Measurements from ENCODE around the gene B3GALT5. TPM values are rescaled to one million over a fixed set of nuclear protein-coding genes. Genes with fewer than 3 reads are reported as not detected.
"Not testable (repeated sequence)": the region's sequence is repeated elsewhere in the genome, so short reads cannot be mapped to it uniquely, and the experiment has no call there.

The B3GALT5 gene
- total and polyA plus RNA-seq, 8 donors, result 0.03 to 1.5 (median 1.1) TPM

DNA sequence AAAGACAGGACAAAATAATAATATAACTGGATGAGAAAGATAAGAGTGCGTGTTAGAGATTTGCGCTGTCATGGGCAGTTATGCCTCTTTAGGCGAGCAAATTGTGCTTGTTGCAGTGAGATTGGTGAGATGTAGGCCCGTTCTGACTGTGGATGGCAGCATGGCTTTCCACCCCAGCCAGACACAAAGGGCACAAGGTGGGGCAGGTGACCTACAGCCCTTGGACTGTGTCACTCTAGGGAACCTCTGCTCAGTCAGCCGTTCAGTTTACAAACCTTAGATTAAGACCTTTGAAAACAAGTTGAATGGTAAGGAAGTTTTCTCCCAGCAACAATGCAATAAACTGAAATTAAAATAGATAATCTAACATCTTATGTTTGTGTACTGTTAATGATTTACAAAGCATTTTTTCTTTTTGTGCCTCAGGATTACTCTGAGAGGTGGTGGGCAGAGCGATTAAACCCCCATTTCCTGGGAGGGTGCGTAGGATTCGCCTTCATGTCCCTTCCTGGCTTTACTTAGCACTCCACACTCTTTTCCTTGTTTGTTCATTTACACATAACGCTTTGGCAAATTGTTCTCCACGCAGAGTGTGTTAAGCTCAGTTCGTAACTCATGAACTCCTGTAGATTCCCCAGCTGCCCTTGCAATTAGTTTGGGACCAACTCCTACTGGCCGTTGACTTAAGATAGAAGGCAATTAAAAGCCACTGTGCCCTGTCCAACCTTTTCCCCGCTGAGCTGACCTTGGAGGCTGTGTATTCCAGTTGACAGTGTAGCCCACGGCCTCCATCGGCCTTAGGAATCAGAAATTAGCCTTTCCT lies 74.1 kb downstream of the B3GALT5 start:
- H3K27me3 ChIP-seq, result no peaks in the 10 kb centered on the region
- TF ChIP-seq, protein P1, sequence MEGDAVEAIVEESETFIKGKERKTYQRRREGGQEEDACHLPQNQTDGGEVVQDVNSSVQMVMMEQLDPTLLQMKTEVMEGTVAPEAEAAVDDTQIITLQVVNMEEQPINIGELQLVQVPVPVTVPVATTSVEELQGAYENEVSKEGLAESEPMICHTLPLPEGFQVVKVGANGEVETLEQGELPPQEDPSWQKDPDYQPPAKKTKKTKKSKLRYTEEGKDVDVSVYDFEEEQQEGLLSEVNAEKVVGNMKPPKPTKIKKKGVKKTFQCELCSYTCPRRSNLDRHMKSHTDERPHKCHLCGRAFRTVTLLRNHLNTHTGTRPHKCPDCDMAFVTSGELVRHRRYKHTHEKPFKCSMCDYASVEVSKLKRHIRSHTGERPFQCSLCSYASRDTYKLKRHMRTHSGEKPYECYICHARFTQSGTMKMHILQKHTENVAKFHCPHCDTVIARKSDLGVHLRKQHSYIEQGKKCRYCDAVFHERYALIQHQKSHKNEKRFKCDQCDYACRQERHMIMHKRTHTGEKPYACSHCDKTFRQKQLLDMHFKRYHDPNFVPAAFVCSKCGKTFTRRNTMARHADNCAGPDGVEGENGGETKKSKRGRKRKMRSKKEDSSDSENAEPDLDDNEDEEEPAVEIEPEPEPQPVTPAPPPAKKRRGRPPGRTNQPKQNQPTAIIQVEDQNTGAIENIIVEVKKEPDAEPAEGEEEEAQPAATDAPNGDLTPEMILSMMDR (IDR thresholded peaks at IDR 0.05), result no peak
- DNase-seq, result no peak
- H3K4me1 ChIP-seq, result no peaks in the 10 kb centered on the region
- no peak overlapping the region for H3K27ac ChIP-seq
- intact Hi-C loops (cut with DNase I), result no loop called here
- no peaks in the 10 kb centered on the region for H3K9me3 ChIP-seq
- no peak for ATAC-seq
- H3K36me3 ChIP-seq, result no peaks in the 10 kb centered on the region
- no peak overlapping the region for H3K4me3 ChIP-seq

DNA sequence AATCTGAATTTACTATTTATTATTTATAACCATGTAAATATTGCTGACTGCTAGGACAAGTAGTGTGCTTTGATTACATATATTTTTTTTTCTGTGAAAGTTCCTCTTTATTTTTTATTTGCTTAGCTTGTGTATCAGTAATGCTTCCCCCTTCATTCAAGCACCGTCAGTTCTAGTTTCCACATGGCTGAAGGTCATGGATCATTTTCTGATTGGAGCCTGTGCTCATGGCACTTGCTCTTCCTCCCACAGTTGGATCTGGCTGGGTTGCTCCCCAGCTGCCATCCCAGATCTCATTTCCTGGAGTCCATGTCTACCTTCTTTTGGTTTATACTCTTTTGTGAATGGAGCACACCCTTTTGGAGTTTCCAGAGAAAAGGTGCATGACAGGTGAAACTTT lies 75.3 kb downstream of the B3GALT5 start:
- H3K27me3 ChIP-seq, result no peaks in the 10 kb centered on the region
- no peaks in the 10 kb centered on the region for H3K4me1 ChIP-seq
- intact Hi-C loops (cut with DNase I), result no loop called here
- no peak for ATAC-seq
- H3K9me3 ChIP-seq, result no peaks in the 10 kb centered on the region
- TF ChIP-seq, protein P1 (IDR thresholded peaks at IDR 0.05), result no peak
- H3K36me3 ChIP-seq, result no peaks in the 10 kb centered on the region
- no peak for DNase-seq
- no peak overlapping the region for H3K4me3 ChIP-seq
- H3K27ac ChIP-seq, result no peak overlapping the region

DNA sequence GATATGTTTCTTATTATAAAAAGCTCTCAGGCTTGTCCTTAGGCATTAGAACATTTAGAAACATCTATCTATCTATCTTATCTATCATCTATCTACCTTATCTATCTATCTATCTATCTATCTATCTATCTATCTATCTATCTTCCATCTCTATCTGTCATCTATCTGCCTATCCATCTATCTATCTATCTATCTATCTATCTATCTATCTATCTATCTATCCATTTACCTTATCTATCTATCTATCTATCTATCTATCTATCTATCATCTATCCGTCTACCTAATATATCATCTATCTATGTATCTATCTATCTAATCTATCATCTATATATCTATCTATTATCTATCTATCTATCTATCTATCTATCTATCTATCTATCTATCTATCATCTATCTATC lies 77.1 kb downstream of the B3GALT5 start:
- ATAC-seq; H3K9me3 ChIP-seq; H3K27me3 ChIP-seq; intact Hi-C loops (cut with DNase I); H3K36me3 ChIP-seq; DNase-seq; H3K27ac ChIP-seq; H3K4me1 ChIP-seq; H3K4me3 ChIP-seq: not testable (repeated sequence)

DNA sequence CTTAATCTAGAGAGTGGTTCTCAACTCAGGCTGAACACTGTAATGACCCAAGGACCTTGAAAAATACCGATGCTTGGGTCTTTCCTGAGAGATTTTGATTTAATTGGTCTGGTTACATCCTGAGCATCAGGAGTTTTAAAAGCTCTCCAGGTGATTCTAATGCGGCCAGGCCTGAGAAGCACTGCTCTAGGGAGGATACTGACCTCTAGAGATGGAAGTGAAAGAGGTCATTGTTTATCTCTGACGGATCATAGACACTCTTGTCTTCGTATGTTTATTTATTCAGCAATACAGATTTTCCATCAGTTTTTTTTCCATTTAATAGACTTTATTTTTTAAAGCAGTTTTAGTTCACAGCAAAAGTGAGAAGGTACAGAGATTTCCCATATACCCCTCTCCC lies 77.7 kb downstream of the B3GALT5 start:
- Histone ChIP-seq H3K4me1 (no peaks in the 10 kb centered on the region), H3K27ac (no peak overlapping the region), H3K27me3 (no peaks in the 10 kb centered on the region), H3K9me3 (no peaks in the 10 kb centered on the region), H3K36me3 (no peaks in the 10 kb centered on the region), H3K4me3 (no peak overlapping the region)
- DNase-seq, result no peak
- TF ChIP-seq, protein P1 (IDR thresholded peaks at IDR 0.05), result no peak
- intact Hi-C loops (cut with DNase I), result no loop called here
- ATAC-seq, result no peak

DNA sequence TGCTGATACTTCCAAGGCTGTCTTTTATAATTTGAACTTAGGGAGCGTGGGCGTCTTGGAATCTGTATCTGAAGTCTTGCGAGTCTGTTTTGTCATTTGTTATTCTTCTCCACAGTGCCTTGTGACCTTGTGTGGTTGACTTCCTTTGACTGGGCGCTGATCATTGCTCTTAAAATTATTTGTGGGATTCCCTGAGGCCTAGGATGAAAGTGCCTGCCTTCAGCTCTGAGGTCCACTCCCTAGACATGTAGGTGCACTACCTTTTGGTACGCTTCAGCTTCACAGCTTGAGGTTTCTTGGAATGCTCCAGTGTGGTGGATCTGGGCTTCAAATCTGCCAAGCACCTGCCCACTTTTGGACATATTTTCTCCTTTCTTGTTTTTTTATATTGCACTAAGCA lies 82.0 kb downstream of the B3GALT5 start:
- DNase-seq (no peak), ATAC-seq (no peak)
- Histone ChIP-seq H3K4me1 (no peaks in the 10 kb centered on the region), H3K9me3 (no peaks in the 10 kb centered on the region), H3K36me3 (no peaks in the 10 kb centered on the region), H3K27ac (no peak overlapping the region), H3K4me3 (no peak overlapping the region), H3K27me3 (peaks cover 0 to 5% of the 10 kb centered on the region in 2 donors)
- intact Hi-C loops (cut with DNase I), result no loop called here
- TF ChIP-seq, protein P1 (IDR thresholded peaks at IDR 0.05), result no peak

DNA sequence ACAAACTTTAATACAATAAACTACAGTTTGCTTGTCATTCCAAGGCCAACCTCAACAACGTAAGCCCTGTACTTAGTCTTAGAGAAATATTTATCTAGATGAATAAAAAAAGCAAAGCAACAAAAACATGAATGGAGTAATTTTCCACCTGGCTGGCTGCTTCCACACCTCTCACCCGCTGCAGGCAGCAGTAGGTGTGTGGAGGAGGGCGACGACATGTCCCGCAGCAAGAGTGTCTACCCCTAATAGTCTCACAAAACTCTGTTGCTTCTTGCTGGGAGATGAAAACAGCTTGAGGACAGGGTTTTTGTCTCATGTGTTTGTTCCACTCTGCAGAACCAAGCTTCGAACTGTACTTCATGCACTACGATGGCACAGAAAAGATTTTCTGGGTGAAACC lies 83.5 kb downstream of the B3GALT5 start:
- no peaks in the 10 kb centered on the region for H3K4me1 ChIP-seq
- H3K9me3 ChIP-seq, result no peaks in the 10 kb centered on the region
- ATAC-seq, result no peak
- TF ChIP-seq, protein P1 (IDR thresholded peaks at IDR 0.05), result no peak
- no peak overlapping the region for H3K27ac ChIP-seq
- intact Hi-C loops (cut with DNase I), result no loop called here
- DNase-seq, result no peak
- H3K27me3 ChIP-seq, result peaks cover 0 to 8% of the 10 kb centered on the region in 2 donors
- no peaks in the 10 kb centered on the region for H3K36me3 ChIP-seq
- no peak overlapping the region for H3K4me3 ChIP-seq
